HG03439 (cell line): Measurements from ENCODE around the gene CDHR5.

Source experiments
- ATAC-seq: cut with Tn5 transposase; IDR thresholded peaks from one replicate; pipeline ENCODE4 v1.9.1; 2021; ENCODE audit warnings: mild to moderate bottlenecking, moderate library complexity; ENCODE audit not compliant: unreplicated experiment

The CDHR5 gene

DNA sequence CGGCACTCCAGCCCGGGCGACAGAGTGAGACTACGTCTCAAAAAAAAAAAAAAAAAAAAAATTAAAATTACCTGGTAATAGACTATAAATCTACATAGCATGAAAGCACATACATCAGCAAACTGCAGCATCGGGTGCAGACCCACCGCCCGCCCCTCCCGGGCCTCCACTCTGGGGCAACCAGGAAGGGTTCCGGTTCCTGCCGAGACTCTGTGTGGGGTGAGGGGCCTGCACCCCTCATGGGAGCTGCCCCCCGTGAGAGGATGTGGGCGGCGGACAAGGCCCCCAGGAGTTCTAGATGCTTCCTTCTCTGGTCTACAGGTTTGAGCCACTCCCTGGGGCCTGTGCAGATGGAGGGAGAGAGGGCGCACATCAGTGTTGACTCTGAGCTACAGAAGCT, 21.5 kb upstream of the CDHR5 start:
- no peak for ATAC-seq

DNA sequence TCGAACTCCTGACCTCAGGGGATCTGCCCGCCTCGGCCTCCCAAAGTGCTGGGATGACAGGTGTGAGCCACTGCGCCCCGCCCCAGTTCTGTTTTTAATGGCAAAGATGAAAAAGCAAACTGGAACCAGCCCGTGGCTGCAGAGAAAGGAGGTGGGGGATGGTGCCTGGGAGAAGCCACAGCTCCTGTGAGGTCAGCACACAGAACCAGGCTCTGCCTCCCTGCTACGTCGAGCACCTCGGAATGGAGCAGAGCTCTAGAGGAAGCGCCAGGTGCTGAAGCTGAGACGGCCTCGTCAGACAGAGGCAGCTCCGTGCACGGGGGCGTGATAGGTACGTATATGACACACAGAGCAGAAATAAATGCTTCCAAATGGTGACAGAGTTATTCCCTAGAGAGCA, 20.8 kb upstream of the CDHR5 start:
- ATAC-seq, result no peak

DNA sequence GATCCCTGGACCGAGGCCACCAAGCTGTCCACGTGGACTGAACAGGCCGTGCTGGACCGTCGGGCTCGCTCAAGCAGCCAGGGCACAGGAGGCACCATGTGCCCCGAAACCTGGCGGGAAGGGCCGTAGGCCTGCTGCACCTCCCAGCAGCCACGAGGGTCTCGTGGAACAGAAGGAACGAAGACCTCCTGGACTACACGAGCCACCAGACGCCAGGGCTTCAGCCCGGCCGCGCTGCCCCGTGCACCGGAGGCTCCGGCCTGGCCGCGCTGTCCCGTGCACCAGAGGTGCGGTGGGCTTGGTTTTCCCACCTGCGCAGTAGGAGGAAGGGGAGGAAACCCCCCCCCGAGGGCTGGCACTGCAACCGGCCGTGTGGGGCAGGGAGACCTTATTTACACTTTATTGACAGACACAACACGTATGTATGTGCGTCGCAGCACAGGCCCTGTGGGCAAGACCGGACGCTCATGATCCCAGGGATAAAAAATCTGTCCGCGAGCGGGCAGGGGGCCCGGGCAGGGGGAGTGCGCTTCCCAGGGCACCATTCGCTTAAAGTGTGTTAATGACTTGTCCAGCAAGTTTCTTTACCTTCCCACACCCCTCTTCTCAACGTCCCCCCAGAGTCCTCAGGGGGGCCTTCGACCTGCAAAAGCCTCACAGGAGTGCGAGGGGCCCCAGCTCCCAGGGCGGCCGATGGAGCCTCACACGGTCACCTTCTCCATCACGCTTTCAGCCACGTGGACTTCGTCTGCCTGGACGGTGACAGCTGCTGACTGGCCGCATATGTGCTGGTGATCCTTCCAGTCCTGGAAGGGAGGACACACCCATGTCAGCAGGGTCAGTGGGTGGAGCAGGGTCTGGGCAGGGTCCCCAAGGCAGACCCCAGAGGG, 19.3 kb upstream of the CDHR5 start:
- ATAC-seq, result no peak

DNA sequence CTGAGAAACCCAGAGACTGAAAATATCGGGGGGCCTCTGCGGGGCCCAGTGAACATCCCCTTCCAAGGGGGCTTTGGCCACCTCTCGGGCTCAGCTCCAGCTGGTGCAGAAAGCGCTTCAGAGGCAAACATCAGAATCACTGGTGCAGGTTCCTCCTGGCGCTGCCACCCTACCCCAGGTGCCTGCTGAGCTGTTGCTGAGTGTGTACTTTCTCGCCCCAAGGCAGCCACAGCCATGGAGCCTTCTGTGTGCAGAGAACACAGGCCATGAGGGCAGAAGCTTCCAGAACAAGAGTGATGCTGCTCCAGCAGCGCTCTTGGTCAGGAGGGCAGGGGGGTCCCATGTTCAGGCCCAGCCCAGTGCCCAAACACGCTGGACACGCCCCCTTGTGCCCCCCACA, 18.6 kb upstream of the CDHR5 start:
- no peak for ATAC-seq

DNA sequence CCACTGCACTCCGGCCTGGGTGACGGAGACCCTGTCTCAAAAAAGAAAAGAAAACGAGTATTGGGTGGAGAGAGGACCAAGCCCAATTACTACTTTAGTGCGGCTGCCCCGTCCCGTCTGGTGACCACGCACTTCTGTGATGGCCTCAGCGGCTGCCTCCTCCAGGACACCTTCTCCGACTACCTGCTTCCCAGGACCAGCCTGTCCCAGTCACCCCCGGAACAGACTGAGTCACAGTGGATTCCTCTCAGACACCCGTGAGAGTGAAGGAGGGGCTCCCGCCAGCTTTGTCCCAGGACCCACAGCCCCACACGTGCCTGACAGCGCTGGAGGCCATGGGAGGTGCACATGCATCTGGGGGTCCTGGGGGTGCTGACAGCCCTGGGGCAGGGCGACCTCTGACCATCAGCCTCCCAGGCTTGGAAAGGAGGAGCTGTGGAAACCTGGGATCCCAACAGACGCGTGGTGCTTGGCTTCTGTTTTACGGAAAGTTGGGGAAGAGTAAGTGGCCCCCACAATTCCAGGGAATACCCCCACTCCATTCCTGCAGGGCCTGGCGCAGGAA, 17.1 kb upstream of the CDHR5 start:
- ATAC-seq, result no peak

DNA sequence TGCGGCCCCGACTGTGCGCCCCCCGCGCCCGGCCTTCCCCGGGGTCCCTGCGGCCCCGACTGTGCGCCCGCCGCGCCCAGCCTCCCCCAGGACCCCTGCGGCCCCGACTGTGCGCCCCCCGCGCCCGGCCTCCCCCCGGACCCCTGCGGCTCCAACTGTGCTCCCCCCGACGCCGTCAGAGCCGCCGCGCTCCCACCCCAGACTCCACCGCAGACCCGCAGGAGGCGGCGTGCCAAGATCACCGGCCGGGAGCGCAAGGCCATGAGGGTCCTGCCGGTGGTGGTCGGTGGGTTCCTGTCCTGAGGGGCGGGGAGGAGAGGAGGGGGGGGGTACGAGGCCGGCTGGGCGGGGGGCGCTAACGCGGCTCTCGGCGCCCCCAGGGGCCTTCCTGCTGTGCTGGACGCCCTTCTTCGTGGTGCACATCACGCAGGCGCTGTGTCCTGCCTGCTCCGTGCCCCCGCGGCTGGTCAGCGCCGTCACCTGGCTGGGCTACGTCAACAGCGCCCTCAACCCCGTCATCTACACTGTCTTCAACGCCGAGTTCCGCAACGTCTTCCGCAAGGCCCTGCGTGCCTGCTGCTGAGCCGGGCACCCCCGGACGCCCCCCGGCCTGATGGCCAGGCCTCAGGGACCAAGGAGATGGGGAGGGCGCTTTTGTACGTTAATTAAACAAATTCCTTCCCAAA, 15.4 kb upstream of the CDHR5 start:
- no peak for ATAC-seq

DNA sequence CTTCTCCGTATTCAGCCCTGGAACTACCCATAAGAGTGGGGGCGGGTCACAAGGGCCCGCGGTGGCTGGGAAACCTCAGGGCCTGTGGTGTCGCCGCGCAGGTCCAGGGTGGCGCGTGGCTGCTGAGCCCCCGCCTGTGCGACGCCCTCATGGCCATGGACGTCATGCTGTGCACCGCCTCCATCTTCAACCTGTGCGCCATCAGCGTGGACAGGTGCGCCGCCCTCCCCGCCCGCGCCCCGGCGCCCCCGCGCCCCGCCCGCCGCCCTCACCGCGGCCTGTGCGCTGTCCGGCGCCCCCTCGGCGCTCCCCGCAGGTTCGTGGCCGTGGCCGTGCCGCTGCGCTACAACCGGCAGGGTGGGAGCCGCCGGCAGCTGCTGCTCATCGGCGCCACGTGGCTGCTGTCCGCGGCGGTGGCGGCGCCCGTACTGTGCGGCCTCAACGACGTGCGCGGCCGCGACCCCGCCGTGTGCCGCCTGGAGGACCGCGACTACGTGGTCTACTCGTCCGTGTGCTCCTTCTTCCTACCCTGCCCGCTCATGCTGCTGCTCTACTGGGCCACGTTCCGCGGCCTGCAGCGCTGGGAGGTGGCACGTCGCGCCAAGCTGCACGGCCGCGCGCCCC, 14.7 kb upstream of the CDHR5 start:
- no peak for ATAC-seq

DNA sequence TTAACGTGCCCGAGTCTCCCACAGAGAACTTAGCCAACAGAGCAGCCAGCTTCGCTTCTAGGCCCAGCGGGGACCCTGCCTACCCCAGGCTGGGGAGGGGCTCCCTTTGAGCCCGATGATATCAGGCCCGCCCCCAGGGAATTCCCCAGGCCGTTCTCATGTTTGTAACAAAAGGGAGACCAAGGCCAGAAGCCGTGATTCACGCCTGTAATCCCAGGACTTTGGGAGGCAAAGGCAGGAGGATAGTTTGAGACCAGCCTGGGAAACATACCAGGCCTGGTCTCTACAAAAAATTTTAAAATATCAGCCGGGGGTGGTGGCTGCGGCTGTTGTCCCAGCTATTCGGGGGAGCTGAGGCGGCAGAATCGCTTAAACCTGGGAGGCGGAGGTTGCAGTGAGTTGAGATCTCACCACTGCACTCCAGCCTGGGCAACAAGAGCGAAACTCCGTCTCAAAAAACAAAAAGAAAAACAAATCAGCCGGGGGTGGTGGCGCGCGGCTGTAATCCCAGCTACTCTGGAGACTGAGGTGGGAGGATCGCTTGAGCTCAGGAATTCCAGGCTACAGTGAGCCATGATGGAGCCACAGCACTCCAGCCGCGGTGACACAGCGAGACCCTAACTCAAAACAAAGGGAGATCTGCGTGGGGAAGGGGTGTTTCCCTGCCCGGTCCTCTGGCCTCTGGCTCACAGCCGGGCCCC, 14.0 kb upstream of the CDHR5 start:
- no peak for ATAC-seq

DNA sequence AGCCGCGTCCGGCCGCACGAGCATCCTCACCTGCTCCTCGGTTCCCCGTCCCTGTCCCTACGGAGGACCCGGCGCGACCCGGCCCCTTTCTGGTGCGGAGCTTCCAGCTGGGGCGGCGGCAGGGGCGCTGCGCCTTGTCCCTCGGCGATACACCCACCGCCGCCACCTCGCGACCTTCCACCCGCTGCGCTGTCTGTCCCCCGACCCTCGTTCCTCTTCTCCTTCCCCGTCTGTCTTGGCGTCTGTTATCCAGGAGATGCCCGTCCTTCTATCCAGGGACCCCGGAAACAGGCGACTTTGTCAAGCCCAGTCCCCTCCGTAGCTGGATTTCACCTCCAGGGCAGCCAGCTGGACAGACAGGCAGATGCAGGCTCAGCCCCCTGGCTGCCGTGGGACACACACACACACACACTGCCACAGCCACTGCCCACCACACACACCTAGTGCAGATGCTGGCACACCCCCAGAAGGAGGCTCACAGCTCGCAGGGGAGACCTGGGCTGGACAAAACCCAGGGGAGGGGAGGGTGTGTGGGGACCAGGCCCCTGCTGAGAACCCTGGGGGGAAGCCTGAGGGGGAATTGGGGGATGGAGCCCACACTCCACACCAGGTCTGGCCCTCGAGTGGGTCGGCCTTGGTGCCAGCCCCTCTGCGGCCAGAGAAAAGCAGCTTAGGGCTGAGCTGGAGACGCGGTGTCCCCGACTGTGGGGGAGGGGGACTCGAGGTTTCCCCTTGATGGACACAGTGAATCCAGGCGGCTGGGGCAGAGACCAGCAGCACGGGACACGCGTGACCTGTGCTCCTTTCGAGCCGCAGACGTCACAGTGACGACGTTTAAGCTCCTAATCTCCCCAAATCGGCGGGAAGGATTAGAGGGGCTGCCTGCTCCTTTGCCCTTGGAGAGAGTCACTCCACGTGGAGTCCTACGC, 13.1 kb upstream of the CDHR5 start:
- ATAC-seq, result no peak

DNA sequence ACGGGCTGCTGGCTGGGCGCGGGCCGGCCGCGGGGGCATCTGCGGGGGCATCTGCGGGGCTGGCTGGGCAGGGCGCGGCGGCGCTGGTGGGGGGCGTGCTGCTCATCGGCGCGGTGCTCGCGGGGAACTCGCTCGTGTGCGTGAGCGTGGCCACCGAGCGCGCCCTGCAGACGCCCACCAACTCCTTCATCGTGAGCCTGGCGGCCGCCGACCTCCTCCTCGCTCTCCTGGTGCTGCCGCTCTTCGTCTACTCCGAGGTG, 12.5 kb upstream of the CDHR5 start:
- ATAC-seq, result no peak

DNA sequence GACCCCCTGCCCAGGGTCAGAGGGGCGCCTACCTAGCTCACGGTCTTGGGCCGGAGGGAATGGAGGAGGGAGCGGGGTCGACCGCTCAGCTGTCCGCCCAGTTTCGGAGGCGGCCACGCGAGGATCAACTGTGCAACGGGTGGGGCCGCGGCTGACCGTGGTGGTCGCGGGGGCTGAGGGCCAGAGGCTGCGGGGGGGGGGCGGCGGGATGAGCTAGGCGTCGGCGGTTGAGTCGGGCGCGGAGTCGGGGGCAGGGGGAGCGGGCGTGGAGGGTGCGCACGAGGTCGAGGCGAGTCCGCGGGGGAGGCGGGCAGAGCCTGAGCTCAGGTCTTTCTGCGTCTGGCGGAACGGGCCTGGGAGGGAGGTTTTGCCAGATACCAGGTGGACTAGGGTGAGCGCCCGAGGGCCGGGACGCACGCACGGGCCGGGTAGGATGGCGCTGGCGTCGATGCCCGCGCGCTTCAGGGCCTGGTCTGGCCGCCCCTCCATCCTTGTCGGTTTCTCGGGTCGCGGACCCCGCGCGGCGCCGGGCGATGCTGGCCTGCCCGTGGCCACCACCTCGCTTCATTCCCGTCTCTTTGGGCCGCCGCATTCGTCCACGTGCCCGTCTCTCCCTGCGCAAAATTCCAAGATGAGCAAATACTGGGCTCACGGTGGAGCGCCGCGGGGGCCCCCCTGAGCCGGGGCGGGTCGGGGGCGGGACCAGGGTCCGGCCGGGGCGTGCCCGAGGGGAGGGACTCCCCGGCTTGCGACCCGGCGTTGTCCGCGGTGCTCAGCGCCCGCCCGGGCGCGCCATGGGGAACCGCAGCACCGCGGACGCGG, 12.0 kb upstream of the CDHR5 start, which contains the start of gene DRD4:
Gene DRD4, plus strand, starts transcription at position 759 of the 822 bp plus-strand sequence. Its CDS starts 36 bp downstream, at position 795.
- ATAC-seq, result no peak

DNA sequence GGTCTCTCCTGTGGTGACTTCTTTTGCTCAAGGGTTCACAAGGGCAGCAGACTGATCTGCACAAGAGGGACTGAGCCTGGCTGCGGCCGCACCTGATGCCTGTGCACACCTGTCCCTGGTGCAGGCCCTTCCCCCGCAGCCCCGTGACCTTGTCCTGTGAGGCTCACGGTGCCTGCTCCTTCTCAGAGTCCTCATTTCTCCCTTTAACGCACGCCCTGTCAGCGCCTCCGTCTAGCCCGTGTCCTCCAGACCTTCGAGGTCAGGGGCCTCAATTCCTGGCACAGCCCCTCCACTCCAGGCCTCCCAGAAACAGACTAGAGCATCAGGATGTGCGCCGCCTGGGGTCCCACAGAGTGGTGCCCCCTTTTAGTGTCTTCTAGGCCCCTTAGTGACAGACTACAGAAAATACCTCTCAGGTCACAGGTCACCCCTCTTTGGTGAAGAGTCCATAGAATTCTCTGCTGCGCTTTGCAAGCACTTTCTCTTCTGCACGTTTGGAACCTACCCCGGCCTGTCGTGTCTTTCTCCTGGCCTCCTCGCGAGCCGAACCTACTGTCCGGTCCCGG, 11.3 kb upstream of the CDHR5 start:
- ATAC-seq, result no peak

DNA sequence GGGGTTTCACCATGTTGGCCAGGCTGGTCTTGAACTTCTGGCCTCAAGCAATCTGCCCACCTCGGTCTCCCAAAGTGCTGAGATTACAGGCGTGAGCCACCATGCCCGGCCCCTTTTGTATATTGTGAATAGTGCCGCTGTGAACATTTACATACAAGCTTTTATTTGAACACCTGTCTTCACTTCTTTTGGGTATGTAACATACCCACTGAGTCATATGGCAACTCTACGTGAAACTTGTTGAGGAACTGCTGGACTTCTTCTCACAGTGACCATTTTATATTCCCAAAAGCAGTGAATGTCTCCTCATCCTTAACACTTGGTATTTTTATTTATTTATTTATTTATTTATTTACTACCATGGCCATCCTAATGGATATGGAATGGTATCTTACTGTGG, 6.1 kb upstream of the CDHR5 start:
- no peak for ATAC-seq

DNA sequence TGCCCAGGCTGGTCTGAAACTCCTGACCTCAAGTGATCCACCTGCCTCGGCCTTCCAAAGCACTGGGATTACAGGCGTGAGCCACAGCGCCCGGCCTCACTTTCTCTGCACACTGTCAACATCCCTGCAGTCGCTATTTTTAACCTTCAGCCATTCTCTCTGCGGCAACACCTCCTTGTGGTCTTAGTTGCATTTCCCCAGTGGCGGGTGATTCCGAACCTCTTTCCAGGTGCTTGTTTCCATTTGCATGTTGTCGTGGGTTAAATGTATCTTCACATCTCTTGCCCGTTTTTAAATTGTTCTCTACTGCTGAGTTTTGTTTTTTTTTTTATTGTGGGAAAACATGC, 4.5 kb upstream of the CDHR5 start:
- ATAC-seq, result no peak

DNA sequence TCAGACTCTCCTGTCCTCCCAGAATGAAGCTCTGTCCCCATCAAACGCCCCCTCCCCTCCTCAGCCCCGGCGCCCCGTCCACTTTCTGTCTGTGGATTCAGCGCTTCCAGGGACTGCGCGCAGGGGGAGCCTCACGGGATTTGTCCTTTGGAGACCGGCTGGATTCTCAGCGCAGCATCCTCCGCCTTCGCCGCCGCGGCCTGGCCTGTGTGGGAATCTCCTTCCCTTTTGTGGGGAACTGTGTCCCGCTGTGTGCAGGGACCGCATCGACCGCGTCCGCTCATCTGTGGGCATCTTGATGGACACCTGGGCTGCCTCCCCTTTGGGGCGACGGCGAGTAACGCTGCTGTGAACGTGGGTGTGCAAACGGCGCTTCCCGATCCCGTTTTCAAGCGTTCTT, 3.3 kb upstream of the CDHR5 start:
- no peak for ATAC-seq

DNA sequence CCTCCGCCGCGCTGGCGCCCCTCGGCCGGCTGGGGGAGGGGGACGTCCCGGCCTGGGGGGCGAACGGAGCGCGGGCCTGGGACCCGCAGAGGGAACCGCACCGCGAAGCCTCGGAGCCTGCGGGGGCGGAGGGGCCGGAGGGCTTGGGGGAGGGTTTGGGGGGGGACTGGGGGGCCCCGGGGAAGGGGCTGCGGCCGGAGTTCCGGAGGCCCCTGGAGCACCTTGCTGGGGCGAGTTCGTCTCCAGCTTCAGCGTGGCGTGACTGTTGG, 2.5 kb upstream of the CDHR5 start:
- no peak for ATAC-seq

DNA sequence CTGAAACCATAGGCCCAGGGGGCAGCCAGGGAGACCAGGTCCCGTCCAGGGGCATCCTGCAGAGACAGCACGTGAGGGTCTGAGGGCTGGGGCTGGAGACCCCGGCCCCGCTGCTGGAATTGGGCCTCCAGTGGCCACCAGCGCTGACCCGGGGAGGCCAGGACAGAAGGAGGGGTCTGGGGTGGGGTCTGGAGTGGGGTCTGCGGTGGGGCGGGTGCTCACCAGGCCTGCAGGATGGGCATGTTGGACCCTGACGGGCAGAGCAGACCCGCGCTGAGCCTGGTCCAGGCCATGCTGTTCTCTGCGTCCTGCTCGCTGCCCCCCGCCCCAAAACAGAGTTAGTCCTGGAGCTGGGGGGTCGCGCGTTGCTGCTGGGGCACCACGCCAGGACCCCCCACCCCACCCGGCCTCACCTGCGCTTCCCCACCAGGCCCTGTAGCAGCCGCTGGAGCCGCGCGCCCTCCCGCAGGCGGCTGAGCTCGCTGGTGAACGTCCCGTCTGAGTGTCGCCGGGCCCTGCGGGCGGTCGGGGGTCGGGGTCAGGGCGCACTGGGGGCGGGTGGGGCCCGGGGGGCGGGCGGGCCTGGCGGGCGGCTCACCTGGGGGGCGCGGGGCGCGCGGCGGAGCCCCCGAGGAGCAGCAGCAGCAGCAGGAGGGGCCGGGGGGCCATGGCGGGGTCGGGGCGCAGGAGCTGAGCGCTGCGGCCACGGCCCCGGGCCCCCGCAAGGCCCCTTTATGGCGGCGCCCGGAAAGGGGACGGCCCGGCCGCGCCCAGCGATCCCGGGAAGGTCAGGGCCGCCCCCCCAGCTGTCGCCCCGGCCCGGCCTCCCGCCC, 1.9 kb upstream of the CDHR5 start, which contains the start of gene SCT:
Gene SCT, minus strand, starts transcription at position 707 of the 833 bp plus-strand sequence. Its CDS starts 38 bp downstream, at position 669.
- no peak for ATAC-seq

DNA sequence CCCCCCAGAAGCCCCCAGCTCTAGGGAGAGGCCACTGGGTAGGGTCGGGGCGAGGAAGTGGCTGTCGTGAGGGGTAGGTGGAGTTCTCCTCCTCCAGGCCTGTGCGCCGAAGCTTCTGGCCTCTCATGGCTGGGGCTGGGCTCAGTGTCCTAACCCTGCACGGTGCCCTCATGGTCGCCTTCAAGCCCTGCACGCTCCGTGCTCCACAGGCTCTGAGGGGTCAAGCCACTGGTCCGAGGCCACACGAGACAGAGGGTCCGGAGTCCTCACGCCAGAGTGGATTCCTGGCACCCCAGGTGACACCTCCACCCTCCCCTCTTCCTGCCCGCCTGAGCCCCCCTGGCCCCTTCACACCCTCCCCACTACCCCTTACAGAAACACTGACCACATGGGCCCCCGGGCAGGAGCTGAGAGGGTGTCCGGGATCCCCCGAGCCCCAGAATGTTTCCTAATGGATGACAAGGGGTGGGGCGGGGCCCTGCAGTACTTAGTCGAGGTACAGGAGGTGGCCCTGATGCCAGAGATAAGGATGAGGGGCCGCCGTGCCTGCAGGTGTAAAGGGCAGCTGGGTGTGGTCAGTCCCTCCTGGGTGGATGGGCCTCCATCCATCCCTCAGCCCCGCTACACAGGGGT, 997 bp upstream of the CDHR5 start:
- ATAC-seq, result no peak
